Measurements from ENCODE around the gene RAP1GDS1.
"Not testable (repeated sequence)": the region's sequence is repeated elsewhere in the genome, so short reads cannot be mapped to it uniquely, and the experiment has no call there.

DNA sequence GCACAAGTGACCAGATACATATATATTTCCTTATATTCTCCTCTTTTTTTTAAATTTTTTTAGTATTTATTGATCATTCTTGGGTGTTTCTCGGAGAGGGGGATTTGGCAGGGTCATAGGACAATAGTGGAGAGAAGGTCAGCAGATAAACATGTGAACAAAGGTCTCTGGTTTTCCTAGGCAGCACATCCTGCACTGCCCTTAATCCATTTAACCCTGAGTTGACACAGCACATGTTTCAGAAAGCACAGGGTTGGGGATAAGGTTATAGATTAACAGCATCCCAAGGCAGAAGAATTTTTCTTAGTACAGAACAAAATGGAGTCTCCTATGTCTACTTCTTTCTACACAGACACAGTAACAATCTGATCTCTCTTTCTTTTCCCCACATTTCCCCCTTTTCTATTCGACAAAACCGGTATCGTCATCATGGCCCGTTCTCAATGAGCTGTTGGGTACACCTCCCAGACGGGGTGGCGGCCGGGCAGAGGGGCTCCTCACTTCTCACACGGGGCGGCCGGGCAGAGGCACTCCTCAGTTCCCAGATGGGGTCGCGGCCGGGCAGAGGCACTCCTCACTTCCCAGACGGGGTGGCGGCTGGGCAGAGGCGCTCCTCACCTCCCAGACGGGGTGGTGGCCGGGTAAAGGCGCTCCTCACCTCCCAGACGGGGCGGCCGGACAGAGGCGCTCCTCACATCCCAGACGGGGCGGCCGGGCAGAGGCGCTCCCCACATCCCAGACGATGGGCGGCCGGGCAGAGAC is 68.9 kb downstream of the RAP1GDS1 start:
- not testable (repeated sequence) for TF ChIP-seq CTCF (conservative IDR thresholded peaks at IDR 0.05; ENCODE audit: low read depth, low read length); RCOR1 (IDR thresholded peaks at IDR 0.05; ENCODE audit: insufficient replicate concordance, low read length); CEBPB (IDR thresholded peaks at IDR 0.05; ENCODE audit: low read depth, low read length); POLR2A (IDR thresholded peaks at IDR 0.05; ENCODE audit: low read depth, low read length); MXI1 (IDR thresholded peaks at IDR 0.05; ENCODE audit: borderline replicate concordance, low read depth, low read length); RAD21 (IDR thresholded peaks at IDR 0.05; ENCODE audit: low read length); SMC3 (IDR thresholded peaks at IDR 0.05; ENCODE audit: low read depth, low read length)

All from IMR-90 (cell line).